HFFc6 (cell line): ENCODE data around the gene FOXL1. TPM values are rescaled to one million over a fixed set of nuclear protein-coding genes. Genes with fewer than 3 reads are reported as not detected.

Experiments
- DNase-seq: peaks from one replicate; pipeline ENCODE4 v3.0.0-alpha.2; 2018
- H3K27ac Mint-ChIP-seq: 2 replicates; pipeline ENCODE4 v1.8.0; 2020; ENCODE audit warnings: mild to moderate bottlenecking, mixed read lengths
- H3K27me3 Mint-ChIP-seq: 2 replicates; pipeline ENCODE4 v1.8.0; 2021; ENCODE audit warnings: mild to moderate bottlenecking, moderate library complexity, mixed read lengths; ENCODE audit not compliant: insufficient read depth
- H3K36me3 Mint-ChIP-seq: 2 replicates; pipeline ENCODE4 v1.8.0; 2021; ENCODE audit warnings: low read depth, mixed read lengths
- H3K4me1 Mint-ChIP-seq: 2 replicates; pipeline ENCODE4 v1.8.0; 2020; ENCODE audit warnings: low read depth, mixed read lengths
- H3K4me3 Mint-ChIP-seq: 2 replicates; pipeline ENCODE4 v1.8.0; 2020; ENCODE audit warnings: mild to moderate bottlenecking, moderate library complexity, mixed read lengths
- H3K9me3 Mint-ChIP-seq: 2 replicates; pipeline ENCODE4 v1.8.0; 2020; ENCODE audit warnings: mild to moderate bottlenecking, mixed read lengths
- total RNA-seq, 6 experiments: library from RNA; stranded (reverse); fragmentation: NEBNext Ultra II Directional; extraction: Animal tissue kit (Norgen Biotek cat#: 25700); gene quantifications; 2 replicates in 1 of 6; 3 replicates in 5 of 6; pipeline ENCODE4 v1.2.3, GENCODE V29; 2021
- TF ChIP-seq, protein P1 (sequence below): fragments of 200-600 bp; sonication (generic); IDR thresholded peaks from 2 replicates; pipeline ENCODE4 v1.5.0; 2021; ENCODE audit warnings: antibody characterized with exemption, mild to moderate bottlenecking

The FOXL1 gene
- total RNA-seq, 6 experiments from 2014 or later = 20.2 to 25.3 (median 21.6) TPM

DNA sequence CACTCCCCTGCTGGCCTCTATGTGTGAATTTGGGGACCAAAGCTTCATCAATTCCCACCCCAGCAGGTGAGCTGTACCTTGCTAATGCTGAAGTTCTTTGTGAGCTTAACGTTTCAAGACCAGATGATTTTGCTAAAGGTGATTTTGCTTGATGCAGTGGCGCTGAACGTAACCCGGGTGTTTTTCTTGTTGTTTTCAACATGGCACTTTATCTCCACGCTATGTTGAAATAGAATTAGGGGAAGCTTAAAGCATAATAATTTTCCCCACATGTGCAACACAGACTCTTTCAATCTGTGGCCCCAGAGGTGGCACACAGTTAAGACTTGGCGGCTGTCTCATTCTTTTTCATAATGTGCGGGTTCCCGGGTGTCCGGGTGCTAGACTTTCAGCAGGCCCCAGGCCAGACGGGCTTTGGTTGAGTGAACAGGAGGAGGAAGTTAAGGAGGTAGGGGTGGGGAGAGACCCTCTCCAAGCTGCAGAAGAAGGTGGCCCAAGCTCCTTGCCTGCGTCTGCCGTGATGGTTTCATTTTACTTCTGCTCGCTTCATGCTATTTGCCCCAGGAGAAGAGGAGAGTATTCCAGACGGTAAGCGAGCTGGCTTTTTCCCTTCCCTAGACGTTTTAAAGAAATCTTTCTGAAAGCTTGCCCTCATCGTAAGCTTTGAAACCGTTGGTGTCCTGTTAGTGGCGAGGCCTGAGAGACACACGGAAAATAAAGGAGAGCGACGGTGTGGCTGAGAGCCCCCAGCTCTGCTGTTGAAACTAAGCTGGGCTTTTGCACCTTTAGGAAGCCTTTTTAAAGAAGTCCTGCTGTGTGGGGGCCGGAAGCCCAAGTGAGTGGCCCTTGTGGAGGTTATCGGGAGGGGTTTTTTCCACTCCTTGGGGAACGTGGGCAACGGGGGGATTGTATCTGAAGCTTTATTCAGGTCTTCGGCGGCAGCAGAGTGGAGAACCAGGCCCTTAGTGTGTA is 7.5 kb upstream of the FOXL1 start:
- peaks cover 30% of the 10 kb centered on the region for H3K36me3 Mint-ChIP-seq
- no peaks in the 10 kb centered on the region for H3K9me3 Mint-ChIP-seq
- peaks cover 23% of the 10 kb centered on the region for H3K27me3 Mint-ChIP-seq
- TF ChIP-seq, protein P1, sequence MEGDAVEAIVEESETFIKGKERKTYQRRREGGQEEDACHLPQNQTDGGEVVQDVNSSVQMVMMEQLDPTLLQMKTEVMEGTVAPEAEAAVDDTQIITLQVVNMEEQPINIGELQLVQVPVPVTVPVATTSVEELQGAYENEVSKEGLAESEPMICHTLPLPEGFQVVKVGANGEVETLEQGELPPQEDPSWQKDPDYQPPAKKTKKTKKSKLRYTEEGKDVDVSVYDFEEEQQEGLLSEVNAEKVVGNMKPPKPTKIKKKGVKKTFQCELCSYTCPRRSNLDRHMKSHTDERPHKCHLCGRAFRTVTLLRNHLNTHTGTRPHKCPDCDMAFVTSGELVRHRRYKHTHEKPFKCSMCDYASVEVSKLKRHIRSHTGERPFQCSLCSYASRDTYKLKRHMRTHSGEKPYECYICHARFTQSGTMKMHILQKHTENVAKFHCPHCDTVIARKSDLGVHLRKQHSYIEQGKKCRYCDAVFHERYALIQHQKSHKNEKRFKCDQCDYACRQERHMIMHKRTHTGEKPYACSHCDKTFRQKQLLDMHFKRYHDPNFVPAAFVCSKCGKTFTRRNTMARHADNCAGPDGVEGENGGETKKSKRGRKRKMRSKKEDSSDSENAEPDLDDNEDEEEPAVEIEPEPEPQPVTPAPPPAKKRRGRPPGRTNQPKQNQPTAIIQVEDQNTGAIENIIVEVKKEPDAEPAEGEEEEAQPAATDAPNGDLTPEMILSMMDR = no peak
- peak overlapping the region; percentile 65 for H3K27ac Mint-ChIP-seq
- peaks cover 58% of the 10 kb centered on the region for H3K4me1 Mint-ChIP-seq
- DNase-seq = no peak
- H3K4me3 Mint-ChIP-seq = peak overlapping the region; percentile 90

DNA sequence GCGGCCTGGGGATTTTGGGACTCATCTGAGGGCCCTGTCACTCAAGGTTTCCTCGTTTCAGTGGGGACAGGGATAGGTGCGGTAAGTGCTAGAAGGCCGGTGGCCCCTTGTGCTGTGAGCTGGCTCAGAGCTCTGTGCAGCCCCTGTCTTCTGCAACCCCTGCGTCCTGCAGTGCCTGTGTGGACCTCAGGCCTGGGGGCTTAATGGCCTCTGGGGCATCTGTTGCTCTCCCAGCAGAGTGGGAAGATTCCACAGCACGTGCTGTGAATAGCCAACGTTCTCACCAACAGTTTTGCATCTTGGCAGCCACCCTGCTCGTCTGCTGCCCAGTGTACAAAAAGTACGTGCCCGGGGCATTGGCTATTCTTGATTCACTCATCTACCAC is 6.8 kb upstream of the FOXL1 start:
- no peak for DNase-seq
- Mint-ChIP-seq H3K27ac (peak overlapping the region; percentile 65; the same call in 1 of the 2 replicates), H3K27me3 (peaks cover 23% of the 10 kb centered on the region), H3K4me3 (peak overlapping the region; percentile 90; the same call in 1 of the 2 replicates), H3K9me3 (no peaks in the 10 kb centered on the region), H3K36me3 (peaks cover 30% of the 10 kb centered on the region), H3K4me1 (peaks cover 64% of the 10 kb centered on the region)
- TF ChIP-seq, protein P1 = no peak

DNA sequence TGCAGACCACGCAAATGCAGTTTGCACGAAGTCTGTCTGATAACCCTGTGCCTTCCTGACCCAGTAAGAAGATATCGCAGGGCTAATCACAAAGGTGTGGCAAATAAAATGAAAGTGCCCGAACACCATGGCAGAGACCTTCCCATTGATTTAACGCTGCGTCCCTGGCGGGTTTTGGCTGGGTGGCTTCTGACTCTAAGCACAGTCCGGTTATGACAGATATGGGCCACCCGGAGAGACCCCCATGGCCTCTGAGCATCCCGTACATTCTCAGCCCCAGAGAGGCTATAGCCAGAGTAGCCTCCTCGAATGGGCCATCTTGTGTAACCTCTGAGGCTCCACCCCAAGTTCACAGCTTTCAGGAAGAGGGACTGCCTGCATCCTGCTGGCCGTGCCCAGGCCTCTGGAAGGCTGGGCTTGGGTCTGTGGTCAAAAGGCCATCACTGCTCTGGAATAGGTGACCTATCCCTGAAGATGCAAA is 6.3 kb upstream of the FOXL1 start:
- Mint-ChIP-seq H3K4me1 (peaks cover 68% of the 10 kb centered on the region), H3K9me3 (no peaks in the 10 kb centered on the region), H3K36me3 (peaks cover 30% of the 10 kb centered on the region), H3K27ac (no peak overlapping the region), H3K4me3 (peak overlapping the region; percentile 15; the same call in 1 of the 2 replicates), H3K27me3 (peaks cover 22% of the 10 kb centered on the region)
- no peak for DNase-seq
- TF ChIP-seq, protein P1 = no peak

DNA sequence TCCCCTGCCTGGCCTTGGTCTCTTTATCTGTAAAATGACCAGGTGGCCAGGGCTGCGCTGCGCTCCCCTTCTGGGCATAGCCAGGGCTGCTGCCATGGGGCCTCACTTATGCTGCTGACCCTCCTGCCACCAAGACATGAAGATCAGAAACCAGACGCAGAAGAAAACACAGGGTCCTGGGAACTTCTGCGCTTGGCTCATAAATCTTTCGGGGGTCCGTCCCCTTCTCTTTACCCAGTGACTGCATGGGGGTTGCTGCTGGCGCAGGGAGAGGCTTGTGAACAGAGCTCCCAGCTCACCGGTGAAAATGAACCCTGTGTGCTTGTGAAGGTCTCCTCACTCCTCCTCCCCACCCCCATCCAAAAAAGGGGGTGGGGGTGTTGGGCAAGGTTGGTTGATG is 5.7 kb upstream of the FOXL1 start:
- TF ChIP-seq, protein P1 = no peak
- no peaks in the 10 kb centered on the region for H3K9me3 Mint-ChIP-seq
- H3K4me3 Mint-ChIP-seq = no peak overlapping the region
- H3K27ac Mint-ChIP-seq = no peak overlapping the region; the same call in 1 of the 2 replicates
- H3K4me1 Mint-ChIP-seq = peaks cover 73% of the 10 kb centered on the region
- no peak for DNase-seq
- peaks cover 17% of the 10 kb centered on the region for H3K27me3 Mint-ChIP-seq
- H3K36me3 Mint-ChIP-seq = peaks cover 30% of the 10 kb centered on the region

DNA sequence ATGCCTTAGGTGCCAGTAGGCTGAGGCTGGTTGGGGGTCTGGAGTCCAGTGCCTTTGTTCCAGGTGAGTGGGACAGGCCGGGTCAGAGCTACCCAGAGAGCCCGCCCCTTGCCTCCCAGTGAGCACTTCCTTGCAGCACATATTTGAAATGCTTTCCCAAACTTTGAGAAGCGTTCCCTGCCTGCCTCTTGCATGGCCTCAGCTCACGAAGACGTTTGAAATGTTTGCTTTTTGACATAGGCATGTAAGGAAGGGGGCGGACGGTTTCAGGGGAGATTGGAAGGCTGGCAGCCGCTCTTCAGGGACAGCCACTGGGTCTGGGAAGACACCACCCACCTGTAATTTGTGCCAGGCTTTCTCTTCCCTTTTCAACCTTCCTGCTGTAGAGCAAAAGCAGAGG is 5.1 kb upstream of the FOXL1 start:
- no peak overlapping the region for H3K4me3 Mint-ChIP-seq
- peaks cover 79% of the 10 kb centered on the region for H3K4me1 Mint-ChIP-seq
- H3K36me3 Mint-ChIP-seq = peaks cover 30% of the 10 kb centered on the region
- no peaks in the 10 kb centered on the region for H3K9me3 Mint-ChIP-seq
- no peak overlapping the region; the same call in 1 of the 2 replicates for H3K27ac Mint-ChIP-seq
- DNase-seq = no peak
- H3K27me3 Mint-ChIP-seq = peaks cover 17% of the 10 kb centered on the region
- TF ChIP-seq, protein P1 = no peak
